Heart left ventricle (tissue), 16 donors: ENCODE results near the gene FXYD3. TPM values are rescaled to one million over a fixed set of nuclear protein-coding genes. Genes with fewer than 3 reads are reported as not detected.

Experiments
- ATAC-seq, 4 donors: fragments of 200-7000 bp; cut with Tn5 transposase; one replicate each; pipeline ENCODE4 v1.9.1; 2020 to 2022; ENCODE audit warnings: moderate library complexity in 4 of 4, mild to moderate bottlenecking in 3 of 4, moderate number of reproducible peaks in 1 of 4
- DNase-seq, 5 donors: peaks; one replicate each; pipeline ENCODE4 v3.0.0-alpha.2; 2020
- H3K27ac ChIP-seq, 12 donors: fragments of 200-600 bp; sonication (generic) in 4 of 12; one replicate each; pipeline versions ENCODE4 v1.5.0 to v1.8.0; 2016 to 2022; ENCODE audit warnings: mild to moderate bottlenecking in 2 of 12
- H3K27me3 ChIP-seq, 9 donors: fragments of 200-600 bp; sonication (generic) in 2 of 9; one replicate each; pipeline versions ENCODE4 v1.5.1 to v1.8.0; 2016 to 2022; ENCODE audit warnings: mild to moderate bottlenecking in 3 of 9
- H3K36me3 ChIP-seq, 9 donors: fragments of 200-600 bp; sonication (generic) in 2 of 9; one replicate each; pipeline versions ENCODE4 v1.5.0 to v1.8.0; 2018 to 2022; ENCODE audit warnings: mild to moderate bottlenecking in 2 of 9
- H3K4me1 ChIP-seq, 12 donors: fragments of 200-600 bp; sonication (generic) in 4 of 12; one replicate each; pipeline versions ENCODE4 v1.5.0 to v1.8.0; 2016 to 2022; ENCODE audit warnings: mild to moderate bottlenecking in 3 of 12
- H3K4me3 ChIP-seq, 12 donors: fragments of 200-600 bp; sonication (generic) in 4 of 12; one replicate each; pipeline versions ENCODE4 v1.5.0 to v1.8.0; 2017 to 2022; ENCODE audit warnings: mild to moderate bottlenecking in 9 of 12, moderate library complexity in 4 of 12
- H3K9me3 ChIP-seq, 12 donors: fragments of 200-600 bp; sonication (generic) in 4 of 12; one replicate each; pipeline versions ENCODE4 v1.5.0 to v1.8.0; 2016 to 2022; ENCODE audit warnings: mild to moderate bottlenecking in 1 of 12
- CTCF ChIP-seq, 12 donors: fragments of 200-600 bp; sonication (generic) in 4 of 12; IDR thresholded peaks; one replicate each; pipeline versions ENCODE4 v1.5.0 to v1.8.0; 2018 to 2022; ENCODE audit warnings: antibody characterized with exemption in 12 of 12, mild to moderate bottlenecking in 5 of 12
- POLR2A ChIP-seq, 2 donors: fragments of 450-650 bp; IDR thresholded peaks; one replicate each; pipeline ENCODE4 v1.6.1; 2017; ENCODE audit warnings: antibody characterized with exemption in 2 of 2, mild to moderate bottlenecking in 2 of 2, moderate library complexity in 2 of 2
- WGBS, 4 donors: extraction: QIAGEN DNeasy Blood & Tissue Kit in 2 of 4; methylation state at CpG; one replicate each; pipeline versions ENCODE4 v1.1.5 to v1.1.7; 2013 to 2018; 5-methylcytosine and 5-hydroxymethylcytosine counted together
- intact Hi-C, 10 donors: fragments of 100-400 bp; cut with DNase I; formaldehyde crosslinking; loops; one replicate each; pipeline versions ENCODE4 v1.11.1 to v1.14.2; 2022
- polyA plus RNA-seq, 2 donors: library from polyadenylated mRNA; stranded (reverse); fragments of 200-250 nt; gene quantifications; one replicate each; pipeline ENCODE4 v1.2.3, GENCODE V29; 2013
- total RNA-seq, 9 donors: library from RNA; depleted of rRNA in 2 of 9; stranded (reverse); fragments of >200 nt in 2 of 9; fragmentation: NEBNext Ultra II Directional in 3 of 9; extraction: Animal tissue kit (Norgen Biotek cat#: 25700) in 3 of 9; gene quantifications; one replicate each; pipeline versions ENCODE4 v1.1.0 to v1.2.4, GENCODE V29; 2016 to 2023
- donor health status: ischemic (EF 13 %, LVEDD 7.1; RV severe dilation, severe dysfunction).
- donor health status: healthy with polysubstance abuse.
- donor health status: DM: no; HTN: yes; CAD: no.
- donor health status: DM: no; HTN: no; CAD: no.
- donor health status: ischemic (EF 25% LVEDD 6.9; RV normal size, moderate dysfunction).
- donor health status: ischemic (EF 25% LVEDD 5.7; RV mildly dilated, moderate dysfunction).
- donor health status: healthy.
- donor health status: DM: yes; HTN: yes; CAD: no.
- donor health status: ischemic (EF 35%, LVEDD 5.7; RV mildly dilated, moderate dysfunction).
- donor health status: nonischemic (EF 11% LVEDD 7.7; RV severe dilation, severe dysfunction).
- donor health status: DM: yes; HTN: yes; CAD: no.
- donor health status: PGD.
- donor health status: ischemic (EF 29% LVEDD 5.4; RV normal size, mild dysfunction).
- donor health status: nonischemic (EF 23%, LVEDD 6.1; RV moderate dilation, normal function).

Gene FXYD3
- total and polyA plus RNA-seq, 11 donors, result 0.37 to 2.5 (median 0.93) TPM; not detected in 3

DNA sequence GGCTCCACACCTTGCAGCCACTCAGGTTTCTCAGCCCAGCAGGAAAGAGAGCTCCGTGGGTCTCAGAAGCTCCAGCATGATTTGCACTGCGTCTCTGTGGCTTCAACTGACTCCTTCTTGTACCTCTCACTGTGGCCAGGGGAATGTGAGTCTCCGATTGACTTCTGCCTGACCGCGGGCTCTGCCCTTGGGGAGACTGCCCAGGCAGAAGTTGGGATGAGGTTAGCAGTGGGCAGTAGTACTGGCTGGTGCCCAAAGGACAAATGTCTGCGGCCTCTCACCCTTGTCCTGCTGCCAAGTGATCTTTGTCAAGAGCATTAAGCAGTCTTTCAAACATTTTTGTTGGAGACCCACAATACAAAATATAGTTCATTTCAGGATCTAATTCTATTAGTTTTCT lies 34.4 kb upstream of the FXYD3 start:
- H3K27ac ChIP-seq, result no peak overlapping the region
- no peak for DNase-seq
- 81 to 100% (median 84%) methylated on average over 1 to 6 of the region's 6 CpGs for WGBS, 4 donors
- no peak for ATAC-seq
- no peak for TF ChIP-seq POLR2A (IDR thresholded peaks at IDR 0.05)
- TF ChIP-seq CTCF (IDR thresholded peaks at IDR 0.05), result no peak
- no peaks in the 10 kb centered on the region for H3K9me3 ChIP-seq
- no peaks in the 10 kb centered on the region for H3K36me3 ChIP-seq
- intact Hi-C loops, result no loop called here
- H3K4me1 ChIP-seq, result no peaks in the 10 kb centered on the region
- H3K27me3 ChIP-seq, result no peaks in the 10 kb centered on the region
- H3K4me3 ChIP-seq, result no peak overlapping the region

- H3K27ac ChIP-seq, result no peak overlapping the region
- H3K4me3 ChIP-seq, result no peak overlapping the region
- H3K27me3 ChIP-seq, result no peaks in the 10 kb centered on the region
- no peak for ATAC-seq
- 81 to 82% (median 81%) methylated on average over 9 to 15 of the region's 15 CpGs for WGBS, 4 donors
- DNase-seq, result no peak
- intact Hi-C loops, result no loop called here
- no peaks in the 10 kb centered on the region for H3K36me3 ChIP-seq
- H3K9me3 ChIP-seq, result no peaks in the 10 kb centered on the region
- H3K4me1 ChIP-seq, result no peaks in the 10 kb centered on the region
- TF ChIP-seq POLR2A (IDR thresholded peaks at IDR 0.05), result no peak
- no peak for TF ChIP-seq CTCF (IDR thresholded peaks at IDR 0.05)
These were observed 31.7 kb upstream of the FXYD3 start for GRCh38 chr19:35083691-35084508.

DNA sequence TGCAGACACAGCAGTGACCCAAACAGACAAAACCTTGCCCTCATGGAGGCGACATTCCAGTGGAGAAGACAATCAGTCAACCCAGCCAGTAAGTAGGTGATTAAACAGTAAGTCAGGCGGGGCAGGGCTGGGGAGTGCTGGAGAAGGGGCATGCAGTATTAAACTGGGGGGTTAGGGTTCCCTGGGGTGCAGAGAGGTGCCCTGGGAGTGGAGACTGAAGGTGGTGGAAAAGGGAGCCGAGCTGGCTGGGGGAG lies 31.2 kb upstream of the FXYD3 start:
- TF ChIP-seq CTCF (IDR thresholded peaks at IDR 0.05) (no peak), POLR2A (IDR thresholded peaks at IDR 0.05) (no peak)
- Histone ChIP-seq H3K27me3 (peaks cover 0 to 2% (median 0%) of the 10 kb centered on the region in 9 donors), H3K36me3 (no peaks in the 10 kb centered on the region), H3K4me1 (no peaks in the 10 kb centered on the region), H3K9me3 (no peaks in the 10 kb centered on the region), H3K27ac (no peak overlapping the region), H3K4me3 (no peak overlapping the region)
- intact Hi-C loops, result no loop called here
- 82 to 91% (median 87%) methylated on average over 3 of the region's 3 CpGs for WGBS, 4 donors
- ATAC-seq (no peak), DNase-seq (no peak)

DNA sequence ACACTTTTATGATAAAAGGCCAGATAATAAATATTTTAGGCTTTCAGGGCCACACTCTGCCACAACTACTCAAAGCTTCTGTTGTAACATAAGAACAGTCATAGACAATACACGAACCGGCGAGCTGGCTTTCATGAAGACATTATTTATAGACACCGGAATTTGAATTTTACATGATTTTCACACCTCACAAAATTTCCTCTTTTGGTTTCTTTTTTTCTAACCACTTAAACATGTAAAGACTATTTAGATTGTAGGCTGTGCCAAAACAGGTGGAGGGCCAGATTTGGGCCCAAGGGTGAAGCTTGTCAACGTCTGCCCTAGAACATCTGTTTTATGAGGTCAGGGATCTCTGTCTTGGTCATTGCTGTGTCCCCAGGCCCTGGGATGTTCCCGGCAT lies 29.7 kb upstream of the FXYD3 start:
- Histone ChIP-seq H3K4me1 (peaks cover 0 to 8% (median 4%) of the 10 kb centered on the region in 12 donors), H3K9me3 (no peaks in the 10 kb centered on the region), H3K4me3 (no peak overlapping the region), H3K36me3 (no peaks in the 10 kb centered on the region), H3K27ac (no peak overlapping the region), H3K27me3 (peaks cover 0 to 10% (median 3%) of the 10 kb centered on the region in 9 donors)
- intact Hi-C loops, result no loop called here
- 72 to 86% (median 77%) methylated on average over 6 of the region's 6 CpGs for WGBS, 4 donors
- DNase-seq, result no peak
- TF ChIP-seq CTCF (IDR thresholded peaks at IDR 0.05), result no peak
- TF ChIP-seq POLR2A (IDR thresholded peaks at IDR 0.05), result no peak
- no peak for ATAC-seq
